Brain microvascular endothelial cell (primary cell): ENCODE data around the gene GNAZ.
"Not testable (repeated sequence)": the region's sequence is repeated elsewhere in the genome, so short reads cannot be mapped to it uniquely, and the experiment has no call there.

Experiments used
- DNase-seq: peaks from one replicate; pipeline ENCODE4 v3.0.0-alpha.2; 2020
- H3K27ac ChIP-seq: fragments of 250-450 bp; sonication (Bioruptor Pico); 2 replicates; pipeline ENCODE4 v1.5.1; 2020; ENCODE audit warnings: mild to moderate bottlenecking, moderate library complexity
- H3K27me3 ChIP-seq: fragments of 250-450 bp; sonication (Bioruptor Pico); replicated peaks from 2 replicates; pipeline ENCODE4 v1.5.1; 2020; ENCODE audit warnings: mild to moderate bottlenecking
- H3K36me3 ChIP-seq: fragments of 250-450 bp; sonication (Bioruptor Pico); replicated peaks from 2 replicates; pipeline ENCODE4 v1.5.1; 2020; ENCODE audit warnings: mild to moderate bottlenecking
- H3K4me3 ChIP-seq: 2 replicates; pipeline ENCODE4 v1.5.1; 2011; ENCODE audit warnings: low read depth, mild to moderate bottlenecking, control low read depth, low read length, moderate library complexity
- CTCF ChIP-seq: IDR thresholded peaks from 2 replicates; pipeline ENCODE4 v1.5.1; 2011; ENCODE audit warnings: low read depth, mild to moderate bottlenecking, moderate library complexity, low read length, control low read depth, inconsistent platforms; ENCODE audit errors: missing control alignments
- in situ Hi-C: cut with HindIII; loops from 2 replicates; pipeline ENCODE4 v1.10.0; 2017; ENCODE audit warnings: low sequenced_read_pairs, low pct_ligation_motif_present

The GNAZ gene

GRCh38 chr22:23070418-23071229 is at the start of gene GNAZ:
GNAZ (plus strand) TSS chr22:23070519; CDS start chr22:23095696, 25,177 bp downstream.
- no peak for TF ChIP-seq CTCF
- Histone ChIP-seq H3K36me3 (no peaks in the 10 kb centered on the region), H3K27me3 (peaks cover 63% of the 10 kb centered on the region), H3K4me3 (peak within 1 kb of the TSS; percentile 53), H3K27ac (no peak within 1 kb of the TSS)
- DNase-seq = no peak
- in situ Hi-C loops = no loop called here

GRCh38 chr22:23020659-23021293 is 49.5 kb upstream of the GNAZ start:
- no peaks in the 10 kb centered on the region for H3K36me3 ChIP-seq
- in situ Hi-C loops = no loop called here
- H3K27me3 ChIP-seq = peaks cover 4% of the 10 kb centered on the region
- DNase-seq = no peak
- no peak overlapping the region for H3K27ac ChIP-seq
- H3K4me3 ChIP-seq = no peak overlapping the region
- TF ChIP-seq CTCF = no peak

GRCh38 chr22:23021660-23022353 is 48.5 kb upstream of the GNAZ start:
- not testable (repeated sequence) for H3K27me3 ChIP-seq, DNase-seq

GRCh38 chr22:23023294-23023693 is 47.0 kb upstream of the GNAZ start:
- DNase-seq = no peak
- Histone ChIP-seq H3K4me3 (no peak overlapping the region), H3K27ac (no peak overlapping the region), H3K36me3 (no peaks in the 10 kb centered on the region), H3K27me3 (peaks cover 7% of the 10 kb centered on the region)
- TF ChIP-seq CTCF = no peak
- in situ Hi-C loops = no loop called here

More at GRCh38 chr22:23021660-23022353, 48.5 kb upstream of the GNAZ start:
- H3K27ac ChIP-seq = peak overlapping the region; percentile 24
- H3K4me3 ChIP-seq, in situ Hi-C loops, H3K36me3 ChIP-seq: not testable (repeated sequence)

GRCh38 chr22:23026777-23027176 is 43.5 kb upstream of the GNAZ start:
- H3K4me3 ChIP-seq = no peak overlapping the region
- H3K36me3 ChIP-seq = no peaks in the 10 kb centered on the region
- in situ Hi-C loops = no loop called here
- H3K27me3 ChIP-seq = peaks cover 13% of the 10 kb centered on the region
- TF ChIP-seq CTCF = no peak
- no peak overlapping the region for H3K27ac ChIP-seq
- no peak for DNase-seq

GRCh38 chr22:23027849-23028248 is 42.5 kb upstream of the GNAZ start:
- peaks cover 15% of the 10 kb centered on the region for H3K27me3 ChIP-seq
- H3K4me3 ChIP-seq, in situ Hi-C loops, H3K36me3 ChIP-seq, H3K27ac ChIP-seq, DNase-seq: not testable (repeated sequence)
